A673 (cell line): ENCODE measurements around the gene STARD3.

Experiments
- CTCF ChIP-seq: fragments of 300-800, 200-600 bp; sonication (generic); conservative IDR thresholded peaks from 2 replicates; pipeline ENCODE4 v1.5.1; 2017; ENCODE audit warnings: low read depth, mild to moderate bottlenecking, antibody characterized with exemption, low read length, moderate library complexity, mixed read lengths
- EZH2 ChIP-seq: fragments of 200-600 bp; sonication (generic); IDR thresholded peaks from 2 replicates; pipeline ENCODE4 v1.6.1; 2017; ENCODE audit warnings: borderline replicate concordance, low read depth, mild to moderate bottlenecking, mixed read lengths, antibody characterized with exemption, low read length; ENCODE audit not compliant: poor library complexity, severe bottlenecking

GRCh38 chr17:39625198-39625785 is 11.7 kb upstream of the STARD3 start:
- TF ChIP-seq EZH2 = no peak
- no peak for TF ChIP-seq CTCF
